NCI-H187 treated with DMSO at 0.1 percent for 48 hours (cell line): ENCODE data around the gene RSPO3.

Experiments
- DNase-seq: peaks from one replicate; lab custom pipeline; 2025; lab: John Stamatoyannopoulos, UW

The RSPO3 gene

GRCh38 chr6:127162836-127163235, 44.4 kb downstream of the RSPO3 start:
- no peak for DNase-seq

GRCh38 chr6:127164036-127164435, 45.6 kb downstream of the RSPO3 start:
- DNase-seq = no peak

DNA sequence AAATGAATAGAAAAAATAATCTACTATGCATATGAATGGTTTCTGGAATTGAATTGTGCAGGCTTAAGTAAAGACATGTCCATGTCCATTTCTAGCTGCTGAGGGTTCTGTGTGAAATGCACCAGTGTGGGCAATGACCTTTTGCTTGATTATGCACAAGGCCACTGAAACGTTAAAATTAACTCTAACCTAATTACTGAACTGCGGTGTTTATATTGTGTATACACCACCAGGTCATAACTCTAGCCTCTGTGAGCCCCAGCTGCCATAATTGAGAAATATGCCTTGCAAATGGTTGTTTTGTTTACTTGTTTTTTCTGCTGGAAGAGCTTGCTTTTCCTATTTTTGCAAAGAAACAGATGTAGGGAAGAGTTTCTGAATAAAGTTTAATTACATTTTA, 46.1 kb downstream of the RSPO3 start:
- DNase-seq = no peak

DNA sequence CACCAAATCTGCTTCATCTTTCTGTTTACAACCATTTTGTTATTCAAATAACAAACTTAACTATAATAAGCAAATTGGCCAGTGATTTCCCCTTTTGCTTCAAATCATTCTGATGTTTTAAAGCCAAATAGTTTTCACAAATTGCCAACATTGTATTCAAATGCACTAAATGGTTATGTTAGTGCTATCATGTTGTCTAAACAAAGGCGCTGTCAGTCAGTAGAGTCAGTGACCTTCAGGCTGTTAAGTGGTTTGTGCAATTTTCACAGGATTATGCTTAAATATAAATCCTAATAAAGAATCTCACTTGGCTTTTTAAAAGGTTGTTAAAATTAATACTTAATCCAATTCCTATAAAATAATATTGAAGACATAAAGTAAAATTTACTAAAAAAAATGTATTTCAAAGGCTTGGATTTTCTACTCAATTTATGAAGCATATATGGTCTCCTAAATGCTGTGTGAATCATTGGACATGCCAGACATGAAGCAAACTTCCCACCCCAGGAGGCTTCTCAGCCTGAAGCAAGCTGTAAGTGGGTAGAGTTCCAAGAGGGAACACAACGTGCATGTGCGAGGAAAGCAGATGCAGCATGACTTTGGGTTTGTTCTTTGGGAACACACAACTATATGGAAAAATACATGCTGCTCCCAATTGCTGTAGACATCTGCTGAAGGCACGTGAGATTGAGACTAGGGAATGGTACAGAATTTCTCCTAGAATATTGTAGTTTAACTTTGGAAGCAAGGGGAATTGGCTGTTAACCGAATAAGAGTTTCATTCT, 54.9 kb downstream of the RSPO3 start:
- no peak for DNase-seq

DNA sequence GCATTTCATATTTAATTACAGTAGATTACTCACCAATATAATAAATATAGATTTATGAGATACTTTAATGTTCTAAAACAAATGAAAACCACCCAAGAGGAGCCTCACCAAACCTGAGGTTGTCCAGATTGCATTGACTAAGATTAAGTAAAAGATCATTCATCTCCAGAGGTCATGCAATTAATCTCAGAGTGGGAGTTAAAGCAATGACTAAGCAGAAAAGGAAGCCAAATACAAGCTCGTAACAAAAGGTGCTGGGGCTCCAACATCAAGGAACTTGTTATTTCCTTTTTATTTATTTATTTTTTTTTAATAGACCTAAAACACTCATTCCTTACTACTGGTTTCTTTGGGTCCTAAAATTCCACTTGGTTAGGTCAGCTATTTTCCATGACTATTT, 57.7 kb downstream of the RSPO3 start:
- DNase-seq = no peak

DNA sequence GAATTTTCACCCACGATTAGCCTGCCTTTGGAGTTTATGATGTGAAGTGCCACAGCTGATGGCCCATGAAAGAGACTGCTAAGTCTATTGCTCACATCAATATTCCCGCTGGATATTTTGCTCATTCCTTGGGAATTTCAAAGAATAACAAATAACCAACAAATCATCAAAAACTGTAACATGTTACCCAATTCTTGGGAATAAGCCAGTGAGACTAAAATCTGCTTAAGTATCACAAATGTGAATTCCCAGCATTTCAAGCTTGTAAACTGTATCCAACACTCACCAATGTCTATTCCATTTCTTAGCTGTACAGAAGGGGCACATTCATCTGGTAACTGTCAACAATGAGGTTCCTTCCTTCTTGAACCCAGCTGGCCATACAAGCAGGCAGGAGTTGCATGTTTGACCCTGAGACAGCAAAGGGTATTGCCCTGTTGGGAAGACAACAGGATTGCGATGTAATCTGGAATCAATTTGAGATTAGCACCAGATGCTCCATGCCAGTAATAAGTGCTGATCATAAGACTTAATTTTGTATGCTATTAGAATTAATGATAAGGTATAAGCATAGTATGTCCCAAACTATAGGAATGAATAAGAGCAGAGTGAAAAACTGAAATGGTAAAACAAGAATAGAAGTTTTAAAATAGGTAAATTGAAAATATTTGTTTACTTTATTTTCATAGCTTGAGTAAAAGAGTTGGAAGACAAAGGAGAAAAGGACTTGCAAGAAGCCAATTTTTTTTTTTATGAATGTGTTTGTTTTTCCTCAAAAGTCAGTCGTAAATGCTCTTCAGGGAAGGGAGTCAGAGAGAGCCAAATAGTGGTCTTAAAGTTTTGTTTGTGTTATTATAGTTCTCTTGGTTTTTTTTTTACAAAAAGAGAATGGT, 58.8 kb downstream of the RSPO3 start:
- no peak for DNase-seq

GRCh38 chr6:127177923-127178231, 59.4 kb downstream of the RSPO3 start:
- DNase-seq = no peak

GRCh38 chr6:127178746-127179145, 60.3 kb downstream of the RSPO3 start:
- DNase-seq = no peak

DNA sequence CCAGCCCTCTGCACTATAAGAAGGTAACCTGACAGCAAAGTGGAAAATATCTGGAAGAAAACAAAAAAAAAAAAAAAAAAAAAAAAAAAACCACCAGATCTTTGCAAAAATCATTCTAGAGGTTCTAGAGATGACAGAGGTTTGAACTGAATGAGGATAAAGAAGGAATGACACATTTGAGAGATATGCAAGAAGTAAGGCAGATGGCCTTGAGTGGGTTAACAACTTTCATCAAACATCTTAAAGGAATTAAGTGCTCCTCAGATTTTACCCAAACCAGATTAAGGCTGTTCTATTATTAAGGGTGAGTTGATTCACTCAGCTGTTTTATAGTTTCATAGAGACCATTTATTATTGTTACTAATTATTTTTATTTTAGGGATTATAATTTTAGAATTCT, 62.0 kb downstream of the RSPO3 start:
- DNase-seq = no peak

DNA sequence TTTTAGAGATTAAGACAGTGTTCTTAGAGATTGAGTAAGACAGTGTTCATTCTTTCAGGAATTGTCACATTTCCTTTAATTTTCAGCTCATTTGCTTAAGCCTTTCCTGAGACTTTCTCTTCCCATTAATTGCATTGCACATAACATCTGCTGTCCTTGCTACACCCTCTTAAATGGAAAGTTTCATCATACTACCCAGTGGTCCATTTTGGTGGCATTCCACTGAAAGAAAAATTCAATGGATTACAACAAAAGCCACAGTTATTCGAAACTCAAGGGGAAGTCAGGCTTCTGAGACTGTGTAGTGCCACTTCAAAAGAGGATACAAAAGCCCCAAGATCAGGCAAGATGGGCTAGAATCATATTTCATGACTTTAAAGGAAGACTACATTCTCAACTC, 64.0 kb downstream of the RSPO3 start:
- no peak for DNase-seq

GRCh38 chr6:127185437-127185995, 67.0 kb downstream of the RSPO3 start:
- no peak for DNase-seq

DNA sequence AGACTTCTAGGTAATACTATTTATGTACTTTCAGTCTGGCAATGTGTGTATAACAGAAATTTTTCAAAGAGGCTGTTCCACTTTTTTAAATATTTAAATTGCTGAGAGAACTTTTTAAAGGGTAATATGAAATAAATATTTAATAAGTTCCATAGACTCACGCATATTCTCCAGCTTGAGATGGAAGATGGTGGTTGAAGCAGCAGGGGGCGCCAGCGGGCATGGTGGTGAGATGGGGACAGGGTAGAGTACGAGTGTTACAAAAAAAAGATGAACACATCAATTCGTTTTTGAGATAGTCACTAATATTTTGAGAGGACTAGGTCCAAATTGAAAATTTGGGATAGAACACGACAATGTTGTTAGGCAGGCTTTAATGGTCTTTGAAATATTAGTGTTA, 68.4 kb downstream of the RSPO3 start:
- no peak for DNase-seq

- no peak for DNase-seq
Observed at GRCh38 chr6:127188744-127189143, 70.3 kb downstream of the RSPO3 start.

DNA sequence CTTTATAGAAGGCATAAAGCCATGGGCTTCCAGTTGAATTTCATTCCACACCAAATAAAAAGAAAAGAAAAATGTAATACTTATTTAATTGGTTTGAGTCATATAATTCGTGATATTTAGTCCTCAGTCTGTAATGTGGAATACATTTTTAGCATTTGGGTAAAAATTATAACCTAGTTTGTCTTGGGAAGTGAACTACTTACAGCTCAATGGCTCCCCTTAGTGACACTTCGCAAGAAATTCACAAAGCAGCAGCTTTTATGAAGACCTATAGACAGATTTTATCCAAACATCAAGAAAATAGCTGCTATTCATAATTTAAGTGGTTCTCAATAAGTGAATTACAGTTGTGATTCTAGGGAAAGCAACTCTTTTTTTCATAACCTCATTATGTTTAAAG, 72.1 kb downstream of the RSPO3 start:
- DNase-seq = no peak

DNA sequence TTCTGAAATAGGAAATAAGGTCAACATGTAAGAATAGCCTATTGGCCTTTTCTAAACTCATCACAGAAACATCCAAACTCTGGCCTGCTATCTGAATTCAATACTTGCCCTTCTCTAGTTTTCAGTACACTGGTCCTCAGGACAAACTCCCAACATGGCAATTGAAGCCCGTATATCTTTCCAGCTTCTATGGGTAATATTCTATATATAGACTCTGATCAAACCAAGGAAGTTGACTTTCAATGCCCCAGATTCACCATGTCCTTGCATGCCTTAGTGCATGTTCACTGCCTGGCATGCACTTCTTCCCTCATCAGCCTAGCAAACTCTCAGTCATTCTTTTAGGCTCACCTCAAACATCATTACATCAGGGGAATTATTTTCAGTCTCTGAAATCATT, 73.2 kb downstream of the RSPO3 start:
- no peak for DNase-seq

GRCh38 chr6:127192911-127193541, 74.6 kb downstream of the RSPO3 start:
- DNase-seq = no peak

DNA sequence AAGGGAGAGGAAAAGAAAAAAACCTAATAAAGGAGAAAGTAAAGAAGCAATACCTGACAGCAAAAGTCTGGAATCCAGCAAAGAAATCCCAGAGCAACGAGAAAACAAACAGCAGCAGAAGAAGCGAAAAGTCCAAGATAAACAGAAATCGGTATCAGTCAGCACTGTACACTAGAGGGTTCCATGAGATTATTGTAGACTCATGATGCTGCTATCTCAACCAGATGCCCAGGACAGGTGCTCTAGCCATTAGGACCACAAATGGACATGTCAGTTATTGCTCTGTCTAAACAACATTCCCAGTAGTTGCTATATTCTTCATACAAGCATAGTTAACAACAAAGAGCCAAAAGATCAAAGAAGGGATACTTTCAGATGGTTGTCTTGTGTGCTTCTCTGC, 77.4 kb downstream of the RSPO3 start:
- DNase-seq = no peak

GRCh38 chr6:127198549-127198948, 80.1 kb downstream of the RSPO3 start:
- no peak for DNase-seq

DNA sequence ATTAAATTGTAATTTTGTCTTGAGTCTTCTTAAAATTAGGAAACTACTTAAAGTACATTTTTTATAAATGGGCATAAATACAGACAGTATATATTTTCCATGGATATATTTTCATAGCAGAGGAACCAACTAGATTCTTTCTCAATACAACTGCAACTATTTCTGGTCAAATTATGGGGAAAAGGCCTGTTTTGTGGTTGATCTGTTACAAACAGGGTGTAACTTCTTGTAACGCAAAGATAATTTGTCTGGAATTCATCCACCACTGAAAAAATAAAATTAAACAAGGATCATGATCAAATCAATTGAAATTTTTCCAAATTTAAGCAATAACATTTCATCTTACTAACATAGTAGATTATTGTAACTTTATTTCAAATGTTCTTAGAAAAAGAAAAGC, 81.0 kb downstream of the RSPO3 start:
- no peak for DNase-seq

DNA sequence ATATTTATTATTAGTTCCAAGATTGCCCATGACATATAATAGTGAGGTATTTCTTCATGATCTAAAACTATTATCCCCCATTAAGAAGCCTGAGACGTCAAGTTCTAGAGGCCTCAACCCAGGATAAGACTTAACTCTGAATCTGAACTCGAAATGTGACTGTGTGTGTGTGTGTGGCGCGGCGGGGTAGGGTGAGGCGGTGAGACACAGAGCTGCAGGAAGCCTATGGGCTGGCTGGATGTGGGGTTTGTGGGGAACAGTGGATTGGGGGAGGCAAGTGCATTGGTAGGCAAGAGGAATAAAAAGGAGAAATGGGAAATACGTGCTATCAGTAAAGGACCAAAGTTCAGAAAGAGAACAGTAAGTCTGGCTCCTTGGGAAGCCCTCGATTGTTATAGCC, 81.6 kb downstream of the RSPO3 start:
- no peak for DNase-seq

GRCh38 chr6:127201321-127201720, 82.8 kb downstream of the RSPO3 start:
- DNase-seq = no peak

DNA sequence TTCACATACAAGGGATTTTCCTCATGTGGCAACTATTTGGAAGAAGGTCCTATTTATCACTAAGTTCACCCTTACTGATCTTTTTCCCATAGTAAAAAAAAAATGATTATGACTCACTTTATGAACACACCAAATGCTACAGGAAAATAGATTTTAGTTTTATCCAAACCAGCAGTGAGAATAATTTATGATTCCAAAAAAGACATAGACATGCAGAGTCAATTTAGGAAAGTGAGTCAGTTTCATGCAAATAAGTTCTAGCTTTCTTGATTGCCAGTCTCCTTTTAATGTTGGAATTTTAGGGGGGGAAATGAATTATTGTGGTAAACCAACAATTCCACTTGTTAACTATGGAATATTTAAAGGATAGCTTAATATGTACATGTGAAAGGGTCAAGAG, 84.2 kb downstream of the RSPO3 start:
- no peak for DNase-seq

- no peak for DNase-seq
Observed at GRCh38 chr6:127204281-127204680, 85.8 kb downstream of the RSPO3 start.
